ENCODE results near the gene RASSF3.

- TF ChIP-seq EZH2 (IDR thresholded peaks at IDR 0.05; ENCODE audit: borderline replicate concordance, low read depth, low read length, severe bottlenecking) (no peak), CTCF (IDR thresholded peaks at IDR 0.05; ENCODE audit: borderline replicate concordance, extremely low read depth, low read length, poor library complexity, severe bottlenecking) (no peak)
Measured at GRCh38 chr12:64566122-64566521, 44.2 kb upstream of the RASSF3 start.

All from DND-41 (cell line).